NCI-H524 (cell line): ENCODE measurements around the gene IL23R.

Source experiments
- DNase-seq, 2 experiments: peaks; one replicate each; lab custom pipeline; 2025; lab: John Stamatoyannopoulos, UW

The IL23R gene

GRCh38 chr1:67307251-67308060 lies 141.2 kb downstream of the IL23R start, which contains the start of gene IL12RB2:
Gene IL12RB2, plus strand, starts transcription at chr1:67307873. Its CDS starts 12,496 bp downstream, at chr1:67320369.
- DNase-seq = peak; percentile 41 to 56

DNA sequence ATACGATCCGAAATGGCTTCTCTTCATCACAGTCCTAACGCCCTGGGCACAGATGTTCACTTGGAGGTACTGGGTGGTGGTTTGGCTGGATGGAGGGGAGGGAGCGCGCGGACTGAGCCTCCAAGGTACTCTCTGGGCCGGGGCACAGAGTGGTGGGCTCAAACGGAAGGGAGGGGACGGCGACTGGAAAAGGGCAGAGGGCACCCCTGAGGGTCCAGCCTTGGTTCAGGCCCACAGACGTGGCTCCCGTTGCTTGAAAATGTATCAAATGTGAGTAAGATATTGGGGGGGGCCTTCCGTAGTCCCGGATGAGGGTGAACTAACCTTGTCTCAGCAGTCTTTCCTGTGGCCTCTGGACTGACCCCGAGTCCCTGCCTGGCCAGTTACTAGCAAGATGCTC lies 141.9 kb downstream of the IL23R start:
- DNase-seq = peak in 1 of 2 experiments; percentile 22
